GM21717 (cell line): ENCODE data around the gene ABAT.
"Not testable (repeated sequence)": the region's sequence is repeated elsewhere in the genome, so short reads cannot be mapped to it uniquely, and the experiment has no call there.

ENCODE experiments used
- ATAC-seq: cut with Tn5 transposase; IDR thresholded peaks from one replicate; pipeline ENCODE4 v1.9.1; 2021; ENCODE audit warnings: mild to moderate bottlenecking, moderate library complexity; ENCODE audit not compliant: unreplicated experiment

ABAT gene

GRCh38 chr16:8678068-8678927, 3.9 kb downstream of the ABAT start:
- no peak for ATAC-seq

GRCh38 chr16:8679151-8679550, 4.7 kb downstream of the ABAT start:
- no peak for ATAC-seq

GRCh38 chr16:8682551-8683259, 8.3 kb downstream of the ABAT start:
- no peak for ATAC-seq

GRCh38 chr16:8683640-8684039, 9.2 kb downstream of the ABAT start:
- ATAC-seq: no peak

GRCh38 chr16:8685617-8686016, 11.2 kb downstream of the ABAT start:
- no peak for ATAC-seq

- no peak for ATAC-seq
These were observed 11.7 kb downstream of the ABAT start for GRCh38 chr16:8686031-8686621.

GRCh38 chr16:8686879-8687278, 12.5 kb downstream of the ABAT start:
- no peak for ATAC-seq

GRCh38 chr16:8689686-8690085, 15.3 kb downstream of the ABAT start:
- ATAC-seq: no peak

- no peak for ATAC-seq
These were observed 17.3 kb downstream of the ABAT start for GRCh38 chr16:8691728-8692127.

GRCh38 chr16:8694795-8695728, 20.6 kb downstream of the ABAT start:
- ATAC-seq: no peak

- no peak for ATAC-seq
These were observed 22.5 kb downstream of the ABAT start for GRCh38 chr16:8696880-8697279.

GRCh38 chr16:8697965-8698364, 23.5 kb downstream of the ABAT start:
- no peak for ATAC-seq

- no peak for ATAC-seq
These were observed 29.3 kb downstream of the ABAT start for GRCh38 chr16:8703693-8704092.

GRCh38 chr16:8704098-8704497, 29.7 kb downstream of the ABAT start:
- no peak for ATAC-seq

- ATAC-seq: not testable (repeated sequence)
These were observed 30.8 kb downstream of the ABAT start for GRCh38 chr16:8705100-8705822.

GRCh38 chr16:8708536-8708935, 34.1 kb downstream of the ABAT start:
- ATAC-seq: no peak

- ATAC-seq: no peak
These were observed 38.4 kb downstream of the ABAT start for GRCh38 chr16:8712589-8713361.

GRCh38 chr16:8713635-8714172, 39.3 kb downstream of the ABAT start:
- no peak for ATAC-seq

- ATAC-seq: no peak
These were observed 39.8 kb downstream of the ABAT start for GRCh38 chr16:8714174-8714573.
